ENCODE measurements around the gene MAP3K1. TPM values are rescaled to one million over a fixed set of nuclear protein-coding genes. Genes with fewer than 3 reads are reported as not detected.
A peak's percentile ranks its signal among the peaks of the same experiment; 100 is the strongest.

MAP3K1 gene
- polyA plus RNA-seq, 4 donors: 4.9 to 20.1 (median 5.8) TPM

DNA sequence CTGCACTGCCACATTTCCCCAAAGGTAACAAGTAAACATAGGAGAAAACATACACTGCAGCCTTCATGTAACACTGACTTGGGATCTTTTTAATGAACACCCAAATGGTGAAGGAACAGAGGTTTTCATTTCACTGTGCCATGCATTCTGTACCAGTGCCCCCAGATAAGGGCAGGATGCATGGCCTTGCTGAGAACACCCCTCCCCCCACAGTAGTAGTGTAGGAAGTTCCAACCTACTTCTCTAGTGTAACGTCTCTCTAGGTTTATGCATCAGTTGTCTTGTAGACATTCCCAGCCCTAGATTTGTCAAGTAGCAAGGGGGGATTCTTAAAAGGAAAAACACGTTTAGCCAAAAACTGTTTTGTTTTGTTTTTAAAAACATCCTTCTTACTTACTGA is 29.9 kb downstream of the MAP3K1 start:
- H3K9me3 ChIP-seq (ENCODE audit: control insufficient read depth in 2 of 2, insufficient read depth in 1 of 2, low read depth in 1 of 2, low read length in 1 of 2): no peaks in the 10 kb centered on the region
- no peak overlapping the region for H3K4me3 ChIP-seq (ENCODE audit: low read depth in 1 of 3, low read length in 3 of 3)
- peaks cover 2 to 19% (median 9%) of the 10 kb centered on the region in 3 donors for H3K4me1 ChIP-seq (ENCODE audit: control insufficient read depth in 3 of 3, insufficient read depth in 2 of 3, low read depth in 1 of 3, low read length in 2 of 3)
- no peak overlapping the region for H3K27ac ChIP-seq (ENCODE audit: low read depth in 1 of 3, low read length in 2 of 3)
- FAIRE-seq (no peak), DNase-seq (no peak)
- no peaks in the 10 kb centered on the region for H3K27me3 ChIP-seq (ENCODE audit: control insufficient read depth in 3 of 3, insufficient read depth in 3 of 3, low read length in 3 of 3)
- peaks cover 0 to 2% (median 0%) of the 10 kb centered on the region in 3 donors for H3K36me3 ChIP-seq (ENCODE audit: control insufficient read depth in 3 of 3, insufficient read depth in 2 of 3, low read depth in 1 of 3, low read length in 3 of 3)
- 48 to 69% (median 59%) methylated on average over 2 of the region's 2 CpGs for WGBS, 3 donors

DNA sequence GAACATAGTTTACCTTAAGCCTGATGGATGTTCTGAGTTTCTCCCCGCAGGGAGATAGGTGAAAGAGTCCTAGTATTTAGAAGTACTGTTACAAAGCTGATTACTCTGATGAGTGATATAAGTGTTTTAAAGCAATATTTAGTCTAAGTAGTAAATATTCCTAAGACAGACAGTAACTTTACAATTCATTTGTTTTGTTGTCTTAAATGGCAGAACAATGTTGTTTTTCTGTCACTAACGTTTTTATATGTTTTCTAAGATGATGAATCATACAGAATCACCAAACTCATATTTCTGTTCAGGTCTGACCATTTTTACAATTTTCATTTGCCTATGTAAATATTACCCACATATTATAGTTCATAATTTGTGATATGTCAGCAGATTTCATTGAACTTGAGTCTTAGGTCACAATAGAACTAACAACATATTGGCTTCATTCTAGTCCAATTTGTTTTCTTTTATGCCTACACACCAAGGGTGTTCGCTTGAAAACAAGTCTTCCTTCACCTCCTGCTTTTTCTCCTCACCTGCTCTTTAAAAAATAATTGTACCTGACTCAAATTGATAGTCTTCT is 30.6 kb downstream of the MAP3K1 start:
- DNase-seq (no peak), FAIRE-seq (no peak)
- Histone ChIP-seq H3K27me3 (ENCODE audit: control insufficient read depth in 3 of 3, insufficient read depth in 3 of 3, low read length in 3 of 3) (no peaks in the 10 kb centered on the region), H3K27ac (ENCODE audit: low read depth in 1 of 3, low read length in 2 of 3) (no peak overlapping the region), H3K36me3 (ENCODE audit: control insufficient read depth in 3 of 3, insufficient read depth in 2 of 3, low read depth in 1 of 3, low read length in 3 of 3) (peaks cover 0 to 2% (median 0%) of the 10 kb centered on the region in 3 donors), H3K4me1 (ENCODE audit: control insufficient read depth in 3 of 3, insufficient read depth in 2 of 3, low read depth in 1 of 3, low read length in 2 of 3) (peaks cover 2 to 26% (median 14%) of the 10 kb centered on the region in 3 donors), H3K9me3 (ENCODE audit: control insufficient read depth in 2 of 2, insufficient read depth in 1 of 2, low read depth in 1 of 2, low read length in 1 of 2) (no peaks in the 10 kb centered on the region), H3K4me3 (ENCODE audit: low read depth in 1 of 3, low read length in 3 of 3) (no peak overlapping the region)
- 44 to 53% (median 53%) methylated on average over 3 of the region's 3 CpGs for WGBS, 3 donors

DNA sequence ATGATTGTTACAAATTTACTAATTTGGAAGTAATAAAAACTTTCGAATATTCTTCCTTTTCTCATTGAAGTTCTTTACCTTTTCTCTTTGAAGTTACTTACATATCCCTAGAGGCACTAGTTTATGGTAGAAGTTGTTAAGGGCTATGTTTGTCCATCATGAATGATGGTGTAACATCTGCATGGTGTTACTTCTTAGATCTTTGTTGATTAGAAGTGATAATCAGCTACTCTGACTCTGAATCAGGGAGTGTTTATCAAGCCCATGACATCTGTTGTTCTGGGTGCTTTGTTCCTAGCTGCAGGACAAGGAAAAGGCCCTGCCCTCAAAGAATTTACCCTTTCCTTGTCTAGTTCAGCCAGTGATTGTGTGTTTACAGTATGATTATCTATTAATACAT is 32.9 kb downstream of the MAP3K1 start:
- Histone ChIP-seq H3K27ac (ENCODE audit: low read depth in 1 of 3, low read length in 2 of 3) (no peak overlapping the region), H3K9me3 (ENCODE audit: control insufficient read depth in 2 of 2, insufficient read depth in 1 of 2, low read depth in 1 of 2, low read length in 1 of 2) (no peaks in the 10 kb centered on the region), H3K4me1 (ENCODE audit: control insufficient read depth in 3 of 3, insufficient read depth in 2 of 3, low read depth in 1 of 3, low read length in 2 of 3) (peaks cover 5 to 42% (median 18%) of the 10 kb centered on the region in 3 donors), H3K27me3 (ENCODE audit: control insufficient read depth in 3 of 3, insufficient read depth in 3 of 3, low read length in 3 of 3) (no peaks in the 10 kb centered on the region), H3K36me3 (ENCODE audit: control insufficient read depth in 3 of 3, insufficient read depth in 2 of 3, low read depth in 1 of 3, low read length in 3 of 3) (no peaks in the 10 kb centered on the region), H3K4me3 (ENCODE audit: low read depth in 1 of 3, low read length in 3 of 3) (no peak overlapping the region)
- no peak for FAIRE-seq
- 39 to 65% (median 50%) methylated on average over 1 of the region's 1 CpG for WGBS, 3 donors
- peak in 1 of 2 donors; percentile 16 for DNase-seq

DNA sequence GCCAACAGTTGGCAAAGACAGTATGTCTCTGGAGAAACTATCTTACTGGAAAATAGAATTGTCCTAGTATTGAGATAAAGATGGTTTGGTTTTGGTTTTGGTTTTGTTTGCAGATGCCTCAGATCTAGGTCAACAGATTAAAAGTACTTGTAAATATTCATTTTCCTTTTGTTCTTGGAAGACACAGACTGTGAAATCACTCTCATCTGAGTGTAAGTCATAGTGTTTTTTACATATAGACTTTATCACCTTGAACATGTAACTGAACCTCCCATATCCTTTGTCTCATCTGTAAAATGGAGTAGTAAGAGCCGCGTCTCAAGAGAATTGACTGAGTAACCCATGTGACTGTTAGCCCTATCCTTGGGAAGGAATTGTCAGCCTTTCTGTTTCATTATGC is 34.3 kb downstream of the MAP3K1 start:
- Histone ChIP-seq H3K9me3 (ENCODE audit: control insufficient read depth in 2 of 2, insufficient read depth in 1 of 2, low read depth in 1 of 2, low read length in 1 of 2) (no peaks in the 10 kb centered on the region), H3K27ac (ENCODE audit: low read depth in 1 of 3, low read length in 2 of 3) (peak overlapping the region in 2 of 3 donors; percentile 19 to 82), H3K4me3 (ENCODE audit: low read depth in 1 of 3, low read length in 3 of 3) (no peak overlapping the region), H3K36me3 (ENCODE audit: control insufficient read depth in 3 of 3, insufficient read depth in 2 of 3, low read depth in 1 of 3, low read length in 3 of 3) (no peaks in the 10 kb centered on the region), H3K27me3 (ENCODE audit: control insufficient read depth in 3 of 3, insufficient read depth in 3 of 3, low read length in 3 of 3) (no peaks in the 10 kb centered on the region), H3K4me1 (ENCODE audit: control insufficient read depth in 3 of 3, insufficient read depth in 2 of 3, low read depth in 1 of 3, low read length in 2 of 3) (peaks cover 8 to 42% (median 22%) of the 10 kb centered on the region in 3 donors)
- FAIRE-seq (no peak), DNase-seq (no peak)
- WGBS, 3 donors: 78 to 98% (median 85%) methylated on average over 2 of the region's 2 CpGs

DNA sequence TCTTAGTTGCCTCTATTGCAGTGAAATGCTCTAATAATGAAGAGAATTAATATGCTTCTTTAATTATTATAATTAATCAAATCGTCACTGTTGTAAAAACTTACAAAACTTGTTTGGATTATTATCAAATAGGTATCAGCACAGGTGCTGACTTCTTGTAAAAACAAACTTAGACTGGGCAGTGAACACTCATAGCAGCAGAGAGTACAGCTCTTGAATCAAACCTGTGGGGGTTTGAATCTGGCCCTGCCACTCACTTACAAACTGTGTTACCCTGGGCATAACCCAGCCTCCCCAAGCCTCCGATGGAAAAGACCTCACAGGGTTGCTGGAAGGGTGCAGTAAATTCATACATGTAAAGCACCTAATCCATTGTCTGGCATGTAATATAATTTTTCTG is 35.1 kb downstream of the MAP3K1 start:
- 55 to 79% (median 69%) methylated on average over 2 of the region's 2 CpGs for WGBS, 3 donors
- no peak for FAIRE-seq
- H3K4me1 ChIP-seq (ENCODE audit: control insufficient read depth in 3 of 3, insufficient read depth in 2 of 3, low read depth in 1 of 3, low read length in 2 of 3): peaks cover 10 to 42% (median 25%) of the 10 kb centered on the region in 3 donors
- DNase-seq: no peak
- peak overlapping the region in 1 of 3 donors; percentile 82 for H3K27ac ChIP-seq (ENCODE audit: low read depth in 1 of 3, low read length in 2 of 3)
- no peak overlapping the region for H3K4me3 ChIP-seq (ENCODE audit: low read depth in 1 of 3, low read length in 3 of 3)
- H3K36me3 ChIP-seq (ENCODE audit: control insufficient read depth in 3 of 3, insufficient read depth in 2 of 3, low read depth in 1 of 3, low read length in 3 of 3): no peaks in the 10 kb centered on the region
- H3K27me3 ChIP-seq (ENCODE audit: control insufficient read depth in 3 of 3, insufficient read depth in 3 of 3, low read length in 3 of 3): no peaks in the 10 kb centered on the region
- no peaks in the 10 kb centered on the region for H3K9me3 ChIP-seq (ENCODE audit: control insufficient read depth in 2 of 2, insufficient read depth in 1 of 2, low read depth in 1 of 2, low read length in 1 of 2)

DNA sequence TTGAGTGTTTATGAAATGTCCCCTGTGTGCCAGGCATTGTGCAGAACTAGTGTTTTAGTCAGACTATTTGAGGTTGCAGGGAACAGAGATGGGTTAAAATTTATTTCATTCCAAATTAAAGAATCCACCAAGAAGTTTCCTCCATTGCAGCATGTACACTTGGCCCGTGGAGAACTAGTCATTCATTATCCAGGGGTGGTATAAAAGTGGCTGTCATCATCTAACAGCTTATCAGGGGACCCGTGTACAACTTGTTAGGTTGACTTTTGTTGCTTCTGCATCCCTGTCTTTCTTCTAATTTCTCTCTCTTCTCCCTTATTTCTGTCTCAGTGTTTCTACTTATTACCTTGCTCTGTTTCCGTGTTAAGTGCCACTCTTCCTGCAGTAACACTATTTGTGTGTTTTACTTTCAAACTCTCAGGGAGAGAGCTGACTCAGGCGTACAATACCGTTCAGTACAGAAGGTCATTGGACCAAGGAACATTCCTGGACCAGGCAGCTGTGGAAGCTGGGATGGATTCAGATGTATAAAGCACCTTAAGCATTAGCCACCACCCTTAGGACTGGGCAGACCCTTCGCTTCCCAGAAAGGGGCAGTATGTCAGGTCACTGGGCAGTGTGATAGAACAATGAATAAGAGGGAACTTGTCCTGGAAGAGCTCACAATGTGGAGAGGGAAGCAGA is 36.1 kb downstream of the MAP3K1 start:
- Histone ChIP-seq H3K27me3 (ENCODE audit: control insufficient read depth in 3 of 3, insufficient read depth in 3 of 3, low read length in 3 of 3) (no peaks in the 10 kb centered on the region), H3K4me1 (ENCODE audit: control insufficient read depth in 3 of 3, insufficient read depth in 2 of 3, low read depth in 1 of 3, low read length in 2 of 3) (peaks cover 10 to 42% (median 23%) of the 10 kb centered on the region in 3 donors), H3K36me3 (ENCODE audit: control insufficient read depth in 3 of 3, insufficient read depth in 2 of 3, low read depth in 1 of 3, low read length in 3 of 3) (no peaks in the 10 kb centered on the region), H3K4me3 (ENCODE audit: low read depth in 1 of 3, low read length in 3 of 3) (peak overlapping the region in 1 of 3 donors; percentile 9), H3K27ac (ENCODE audit: low read depth in 1 of 3, low read length in 2 of 3) (peak overlapping the region; percentile 37 to 82 (median 50)), H3K9me3 (ENCODE audit: control insufficient read depth in 2 of 2, insufficient read depth in 1 of 2, low read depth in 1 of 2, low read length in 1 of 2) (no peaks in the 10 kb centered on the region)
- DNase-seq: peak; percentile 85 to 88
- no peak for FAIRE-seq
- WGBS, 3 donors: 9 to 34% (median 22%) methylated on average over 6 of the region's 6 CpGs

DNA sequence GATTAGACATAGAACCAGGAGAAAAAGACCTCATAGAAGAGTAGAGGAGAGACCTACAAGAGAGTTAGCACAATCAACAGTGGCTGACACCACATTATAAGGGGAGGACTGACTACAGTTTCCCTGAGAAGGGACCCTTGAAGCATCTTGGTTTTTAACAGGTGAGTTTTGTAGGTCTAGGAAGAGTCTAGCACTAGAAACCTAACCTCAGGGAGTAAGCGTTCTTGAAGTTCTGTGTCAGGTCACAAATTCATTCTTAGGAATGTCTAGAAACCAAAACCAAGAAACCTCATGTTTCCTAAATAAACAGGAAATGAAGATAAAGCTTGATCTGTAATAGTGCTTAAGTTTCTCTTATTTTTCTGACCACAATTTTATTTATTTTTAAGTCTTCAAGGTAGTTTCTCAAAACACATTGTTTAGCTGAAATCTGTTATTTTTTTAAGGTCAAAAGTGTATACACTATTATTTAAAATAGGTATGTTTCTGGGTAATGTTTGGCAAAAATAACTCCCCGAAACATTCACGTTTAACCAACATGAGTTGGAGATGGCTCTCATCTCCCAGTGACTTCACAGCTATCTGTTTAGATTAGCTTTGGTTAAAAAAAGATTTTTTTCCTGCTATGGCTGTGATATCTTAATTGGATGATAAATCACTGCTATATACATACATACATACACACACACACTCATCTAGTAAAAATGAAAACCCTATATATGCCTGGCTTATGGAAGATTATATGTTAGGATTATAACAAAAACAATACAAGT is 37.1 kb downstream of the MAP3K1 start:
- WGBS, 3 donors: 47 to 73% (median 63%) methylated on average over 3 of the region's 3 CpGs
- FAIRE-seq (peak; percentile 5), DNase-seq (peak in 1 of 2 donors; percentile 33)
- Histone ChIP-seq H3K4me1 (ENCODE audit: control insufficient read depth in 3 of 3, insufficient read depth in 2 of 3, low read depth in 1 of 3, low read length in 2 of 3) (peaks cover 10 to 42% (median 23%) of the 10 kb centered on the region in 3 donors), H3K27ac (ENCODE audit: low read depth in 1 of 3, low read length in 2 of 3) (peak overlapping the region in 1 of 3 donors; percentile 82), H3K9me3 (ENCODE audit: control insufficient read depth in 2 of 2, insufficient read depth in 1 of 2, low read depth in 1 of 2, low read length in 1 of 2) (no peaks in the 10 kb centered on the region), H3K36me3 (ENCODE audit: control insufficient read depth in 3 of 3, insufficient read depth in 2 of 3, low read depth in 1 of 3, low read length in 3 of 3) (no peaks in the 10 kb centered on the region), H3K4me3 (ENCODE audit: low read depth in 1 of 3, low read length in 3 of 3) (peak overlapping the region in 1 of 3 donors; percentile 9), H3K27me3 (ENCODE audit: control insufficient read depth in 3 of 3, insufficient read depth in 3 of 3, low read length in 3 of 3) (no peaks in the 10 kb centered on the region)

DNA sequence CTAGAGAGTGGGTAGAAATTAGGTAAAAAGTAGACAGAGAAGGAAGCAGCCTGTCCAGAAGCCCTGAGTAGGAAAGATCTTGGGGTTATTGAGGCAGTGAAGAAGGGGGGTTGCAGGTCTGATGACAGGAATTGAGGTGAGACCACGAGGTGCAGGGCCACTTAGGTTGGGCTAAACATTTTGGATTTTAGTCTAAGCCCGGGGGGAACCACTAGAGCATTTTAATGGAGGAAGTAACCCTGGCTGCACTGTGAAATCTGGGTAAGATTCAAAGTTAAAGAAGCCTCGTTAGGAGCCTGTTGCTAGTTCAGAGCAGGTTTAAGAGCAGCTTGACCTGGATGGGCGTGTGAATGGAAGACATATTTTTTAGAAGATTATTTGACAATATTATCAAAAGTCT is 38.3 kb downstream of the MAP3K1 start:
- H3K27me3 ChIP-seq (ENCODE audit: control insufficient read depth in 3 of 3, insufficient read depth in 3 of 3, low read length in 3 of 3): no peaks in the 10 kb centered on the region
- peaks cover 8 to 41% (median 23%) of the 10 kb centered on the region in 3 donors for H3K4me1 ChIP-seq (ENCODE audit: control insufficient read depth in 3 of 3, insufficient read depth in 2 of 3, low read depth in 1 of 3, low read length in 2 of 3)
- FAIRE-seq (no peak), DNase-seq (no peak)
- no peaks in the 10 kb centered on the region for H3K9me3 ChIP-seq (ENCODE audit: control insufficient read depth in 2 of 2, insufficient read depth in 1 of 2, low read depth in 1 of 2, low read length in 1 of 2)
- peaks cover 0 to 3% (median 2%) of the 10 kb centered on the region in 3 donors for H3K36me3 ChIP-seq (ENCODE audit: control insufficient read depth in 3 of 3, insufficient read depth in 2 of 3, low read depth in 1 of 3, low read length in 3 of 3)
- no peak overlapping the region for H3K27ac ChIP-seq (ENCODE audit: low read depth in 1 of 3, low read length in 2 of 3)
- 74 to 87% (median 80%) methylated on average over 4 of the region's 4 CpGs for WGBS, 3 donors
- H3K4me3 ChIP-seq (ENCODE audit: low read depth in 1 of 3, low read length in 3 of 3): no peak overlapping the region

Data from small intestine (tissue), 7 donors.